ENCODE measurements around the gene TFPT. TPM values are rescaled to one million over a fixed set of nuclear protein-coding genes. Genes with fewer than 3 reads are reported as not detected.
"Not testable (repeated sequence)": the region's sequence is repeated elsewhere in the genome, so short reads cannot be mapped to it uniquely, and the experiment has no call there.

TFPT gene
- total RNA-seq, 4 donors from 2014 or later = 9.8 to 25.8 (median 14.0) TPM

GRCh38 chr19:54096617-54097106 lies 18.8 kb downstream of the TFPT start:
- intact Hi-C loops (cut with DNase I; ENCODE audit: low total_unique reads) (no loop called here), in situ Hi-C loops (cut with MboI; ENCODE audit: low pct_ligation_motif_present in 1 of 4, low pct_unique_long_range_greater_than_20kb in 1 of 4, low sequenced_read_pairs in 3 of 4) (no loop called here)
- Histone ChIP-seq H3K4me1 (peaks cover 7 to 19% (median 8%) of the 10 kb centered on the region in 4 donors), H3K27me3 (peaks cover 3% of the 10 kb centered on the region), H3K36me3 (no peaks in the 10 kb centered on the region), H3K4me3 (peak overlapping the region in 2 of 4 donors; percentile 4 to 56), H3K9me3 (no peaks in the 10 kb centered on the region), H3K27ac (peak overlapping the region in 3 of 4 donors; percentile 11 to 77 (median 58))
- TF ChIP-seq POLR2AphosphoS5 (IDR thresholded peaks at IDR 0.05) (no peak), EP300 (IDR thresholded peaks at IDR 0.05; ENCODE audit: low read depth) (no peak), CTCF (IDR thresholded peaks at IDR 0.05) (no peak), POLR2A (IDR thresholded peaks at IDR 0.05) (no peak)
- peak; percentile 42 for DNase-seq
- WGBS, 2 donors (ENCODE audit: low coverage in 1 of 2) = 4 to 5% methylated on average over 5 to 14 of the region's 14 CpGs

GRCh38 chr19:54095859-54096616 lies 19.4 kb downstream of the TFPT start:
- H3K4me1 ChIP-seq = peaks cover 7 to 19% (median 8%) of the 10 kb centered on the region in 4 donors
- H3K36me3 ChIP-seq; H3K27me3 ChIP-seq; H3K9me3 ChIP-seq; in situ Hi-C loops (cut with MboI; ENCODE audit: low pct_ligation_motif_present in 1 of 4, low pct_unique_long_range_greater_than_20kb in 1 of 4, low sequenced_read_pairs in 3 of 4); intact Hi-C loops (cut with DNase I; ENCODE audit: low total_unique reads): not testable (repeated sequence)
- H3K4me3 ChIP-seq = peak overlapping the region in 3 of 4 donors; percentile 13 to 56 (median 26)
- peak; percentile 59 for DNase-seq
- peak in 1 of 5 experiments; percentile 48 for TF ChIP-seq CTCF (IDR thresholded peaks at IDR 0.05)
- TF ChIP-seq POLR2AphosphoS5 (IDR thresholded peaks at IDR 0.05) = peak in 1 of 3 donors; percentile 40
- H3K27ac ChIP-seq = peak overlapping the region in 2 of 4 donors; percentile 58 to 77
- 5% methylated on average over 39 of the region's 46 CpGs; no CpG with 5 or more reads in 1 of the 2 donors for WGBS, 2 donors (ENCODE audit: low coverage in 1 of 2)

- intact Hi-C loops (cut with DNase I; ENCODE audit: low total_unique reads) = no loop called here
- 71% methylated on average over 22 of the region's 22 CpGs; no CpG with 5 or more reads in 1 of the 2 donors for WGBS, 2 donors (ENCODE audit: low coverage in 1 of 2)
- peaks cover 7 to 19% (median 8%) of the 10 kb centered on the region in 4 donors for H3K4me1 ChIP-seq
- no peak for TF ChIP-seq CTCF (IDR thresholded peaks at IDR 0.05)
- no peak for TF ChIP-seq POLR2A (IDR thresholded peaks at IDR 0.05)
- no peak for TF ChIP-seq POLR2AphosphoS5 (IDR thresholded peaks at IDR 0.05)
- TF ChIP-seq EP300 (IDR thresholded peaks at IDR 0.05; ENCODE audit: low read depth) = no peak
- H3K36me3 ChIP-seq = no peaks in the 10 kb centered on the region
- in situ Hi-C loops (cut with MboI; ENCODE audit: low pct_ligation_motif_present in 1 of 4, low pct_unique_long_range_greater_than_20kb in 1 of 4, low sequenced_read_pairs in 3 of 4) = no loop called here
- H3K27ac ChIP-seq = peak overlapping the region in 1 of 4 donors; percentile 77
- peak overlapping the region in 3 of 4 donors; percentile 13 to 56 (median 26) for H3K4me3 ChIP-seq
- no peaks in the 10 kb centered on the region for H3K9me3 ChIP-seq
- H3K27me3 ChIP-seq = peaks cover 3% of the 10 kb centered on the region
- DNase-seq = no peak
These were observed 20.2 kb downstream of the TFPT start for GRCh38 chr19:54095136-54095858.

- Histone ChIP-seq H3K36me3 (no peaks in the 10 kb centered on the region), H3K27me3 (peaks cover 10% of the 10 kb centered on the region), H3K4me1 (peaks cover 7 to 19% (median 8%) of the 10 kb centered on the region in 4 donors), H3K9me3 (no peaks in the 10 kb centered on the region), H3K27ac (no peak overlapping the region), H3K4me3 (no peak overlapping the region)
- TF ChIP-seq POLR2A (IDR thresholded peaks at IDR 0.05) (no peak), POLR2AphosphoS5 (IDR thresholded peaks at IDR 0.05) (no peak), CTCF (IDR thresholded peaks at IDR 0.05) (no peak), EP300 (IDR thresholded peaks at IDR 0.05; ENCODE audit: low read depth) (no peak)
- in situ Hi-C loops (cut with MboI; ENCODE audit: low pct_ligation_motif_present in 1 of 4, low pct_unique_long_range_greater_than_20kb in 1 of 4, low sequenced_read_pairs in 3 of 4) (no loop called here), intact Hi-C loops (cut with DNase I; ENCODE audit: low total_unique reads) (no loop called here)
- no peak for DNase-seq
- 81 to 91% methylated on average over 4 to 17 of the region's 17 CpGs for WGBS, 2 donors (ENCODE audit: low coverage in 1 of 2)
These were observed 20.9 kb downstream of the TFPT start for GRCh38 chr19:54094426-54095000.

Measured in transverse colon (tissue), 4 donors.